PC-3 (cell line): Measurements from ENCODE around the gene SGTA.

Experiments
- EZH2 ChIP-seq: fragments of 300-600 bp; sonication (generic); IDR thresholded peaks from one replicate; pipeline ENCODE4 v1.6.1; 2017; ENCODE audit warnings: antibody characterized with exemption, mild to moderate bottlenecking, low read length; ENCODE audit not compliant: unreplicated experiment
- TF ChIP-seq, protein P1 (sequence below): fragments of 300-600 bp; sonication (generic); conservative IDR thresholded peaks from 2 replicates; pipeline ENCODE4 v1.5.1; 2017; ENCODE audit warnings: antibody characterized with exemption, low read depth, mild to moderate bottlenecking, low read length

DNA sequence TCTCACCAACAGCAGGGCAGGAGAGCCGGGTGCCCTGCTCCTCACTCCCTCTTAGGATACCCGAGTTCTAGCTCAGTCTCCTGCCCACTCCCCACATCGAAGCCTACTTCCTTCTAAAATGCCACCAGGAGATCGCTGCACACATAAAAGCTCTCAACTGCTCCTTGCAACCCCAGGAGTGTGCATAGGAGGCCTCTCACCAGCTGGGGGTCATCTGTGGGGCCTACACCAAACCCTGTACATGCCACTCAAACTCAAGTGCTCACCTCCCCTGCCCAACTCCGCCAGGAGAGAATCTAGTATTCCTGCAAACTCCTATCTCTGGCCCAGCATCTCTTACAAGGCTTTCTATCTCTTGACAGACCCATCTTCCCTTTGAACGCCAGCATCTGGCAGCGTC, 2.8 kb downstream of the SGTA start:
- no peak for TF ChIP-seq EZH2
- TF ChIP-seq, protein P1, sequence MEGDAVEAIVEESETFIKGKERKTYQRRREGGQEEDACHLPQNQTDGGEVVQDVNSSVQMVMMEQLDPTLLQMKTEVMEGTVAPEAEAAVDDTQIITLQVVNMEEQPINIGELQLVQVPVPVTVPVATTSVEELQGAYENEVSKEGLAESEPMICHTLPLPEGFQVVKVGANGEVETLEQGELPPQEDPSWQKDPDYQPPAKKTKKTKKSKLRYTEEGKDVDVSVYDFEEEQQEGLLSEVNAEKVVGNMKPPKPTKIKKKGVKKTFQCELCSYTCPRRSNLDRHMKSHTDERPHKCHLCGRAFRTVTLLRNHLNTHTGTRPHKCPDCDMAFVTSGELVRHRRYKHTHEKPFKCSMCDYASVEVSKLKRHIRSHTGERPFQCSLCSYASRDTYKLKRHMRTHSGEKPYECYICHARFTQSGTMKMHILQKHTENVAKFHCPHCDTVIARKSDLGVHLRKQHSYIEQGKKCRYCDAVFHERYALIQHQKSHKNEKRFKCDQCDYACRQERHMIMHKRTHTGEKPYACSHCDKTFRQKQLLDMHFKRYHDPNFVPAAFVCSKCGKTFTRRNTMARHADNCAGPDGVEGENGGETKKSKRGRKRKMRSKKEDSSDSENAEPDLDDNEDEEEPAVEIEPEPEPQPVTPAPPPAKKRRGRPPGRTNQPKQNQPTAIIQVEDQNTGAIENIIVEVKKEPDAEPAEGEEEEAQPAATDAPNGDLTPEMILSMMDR = no peak
